ENCODE results near the gene CCDC24.

CCDC24 gene

DNA sequence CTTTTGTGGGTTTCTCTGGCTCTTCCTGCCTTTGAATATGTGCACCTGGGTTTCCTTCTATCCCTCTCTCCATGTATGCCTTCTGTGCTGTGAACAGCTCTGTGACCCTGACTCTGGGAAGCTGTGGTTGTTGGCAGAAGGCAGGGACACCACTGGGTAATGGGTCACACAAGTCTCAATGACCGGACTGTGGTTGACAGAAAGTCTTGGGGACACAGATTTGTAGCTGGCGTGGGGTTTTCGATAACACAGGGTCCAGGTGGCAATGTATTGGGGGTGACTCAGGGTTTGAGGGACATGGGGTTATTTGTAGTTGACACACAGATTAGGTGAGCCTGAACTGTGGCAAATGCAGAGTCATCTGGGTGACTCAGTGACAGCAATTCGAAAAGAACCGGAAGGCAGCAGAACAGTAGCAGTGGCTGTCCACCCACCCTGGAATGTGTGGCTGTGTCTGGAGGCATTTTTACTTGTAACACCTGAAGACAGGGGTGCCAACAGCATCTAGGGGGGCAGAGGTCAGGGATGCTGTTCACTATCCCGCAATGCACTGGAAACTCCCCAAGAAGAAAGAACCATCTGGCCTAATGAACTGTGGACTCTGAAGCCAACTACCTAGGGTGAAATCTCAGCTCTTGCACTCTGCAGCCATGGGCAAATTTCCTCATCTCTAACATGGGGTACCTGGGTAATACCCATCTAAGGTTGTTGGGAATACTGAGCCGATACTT, 52.8 kb downstream of the CCDC24 start:
- TF ChIP-seq, protein P1, sequence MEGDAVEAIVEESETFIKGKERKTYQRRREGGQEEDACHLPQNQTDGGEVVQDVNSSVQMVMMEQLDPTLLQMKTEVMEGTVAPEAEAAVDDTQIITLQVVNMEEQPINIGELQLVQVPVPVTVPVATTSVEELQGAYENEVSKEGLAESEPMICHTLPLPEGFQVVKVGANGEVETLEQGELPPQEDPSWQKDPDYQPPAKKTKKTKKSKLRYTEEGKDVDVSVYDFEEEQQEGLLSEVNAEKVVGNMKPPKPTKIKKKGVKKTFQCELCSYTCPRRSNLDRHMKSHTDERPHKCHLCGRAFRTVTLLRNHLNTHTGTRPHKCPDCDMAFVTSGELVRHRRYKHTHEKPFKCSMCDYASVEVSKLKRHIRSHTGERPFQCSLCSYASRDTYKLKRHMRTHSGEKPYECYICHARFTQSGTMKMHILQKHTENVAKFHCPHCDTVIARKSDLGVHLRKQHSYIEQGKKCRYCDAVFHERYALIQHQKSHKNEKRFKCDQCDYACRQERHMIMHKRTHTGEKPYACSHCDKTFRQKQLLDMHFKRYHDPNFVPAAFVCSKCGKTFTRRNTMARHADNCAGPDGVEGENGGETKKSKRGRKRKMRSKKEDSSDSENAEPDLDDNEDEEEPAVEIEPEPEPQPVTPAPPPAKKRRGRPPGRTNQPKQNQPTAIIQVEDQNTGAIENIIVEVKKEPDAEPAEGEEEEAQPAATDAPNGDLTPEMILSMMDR (IDR thresholded peaks at IDR 0.05; ENCODE audit: low read depth, low read length), result no peak
- no peak overlapping the region for H3K4me3 ChIP-seq (ENCODE audit: low read depth, low read length)

DNA sequence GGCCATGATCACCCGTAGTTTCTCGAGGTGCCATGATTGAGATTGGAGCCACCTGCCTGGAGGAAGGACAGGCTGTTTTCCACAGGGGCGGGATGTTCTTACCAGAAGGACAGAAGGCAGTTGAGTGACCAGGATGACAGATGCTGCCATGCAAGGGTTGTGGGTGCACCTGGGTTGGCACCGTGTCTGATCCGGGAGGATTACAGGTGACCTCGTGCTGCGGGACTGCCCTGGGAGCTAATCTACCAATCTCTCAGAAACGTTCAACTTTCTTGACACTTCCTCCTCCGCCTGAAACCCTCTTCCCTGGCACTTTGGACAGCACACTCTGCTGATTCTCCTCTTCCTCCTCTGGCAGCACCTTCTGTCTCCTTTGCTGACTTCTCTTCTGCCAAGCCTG, 53.7 kb downstream of the CCDC24 start:
- no peak overlapping the region for H3K4me3 ChIP-seq (ENCODE audit: low read depth, low read length)
- TF ChIP-seq, protein P1 (IDR thresholded peaks at IDR 0.05; ENCODE audit: low read depth, low read length), result no peak

All from WI38 (cell line).